ENCODE measurements around the gene TRIM44.

Gene TRIM44

DNA sequence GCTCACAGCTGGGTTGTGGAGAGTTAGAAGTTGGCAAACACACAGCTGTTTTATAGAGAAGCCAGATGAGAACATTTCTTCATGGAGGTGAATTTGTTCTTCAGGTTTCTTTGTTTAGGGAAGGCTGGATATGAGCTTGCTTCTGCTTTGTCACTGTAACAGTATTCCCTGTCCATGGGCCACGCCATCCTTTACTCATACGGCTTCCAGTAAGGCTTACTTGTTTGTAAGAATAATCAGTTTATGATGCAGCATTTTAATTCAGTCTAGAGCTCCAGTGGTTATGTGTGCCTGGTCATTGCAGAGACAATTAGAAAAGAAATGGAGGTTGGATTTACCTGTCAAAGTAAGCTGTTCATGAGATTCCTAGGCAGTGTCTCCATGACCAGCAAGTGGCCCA lies 131.8 kb downstream of the TRIM44 start:
- DNase-seq = no peak

DNA sequence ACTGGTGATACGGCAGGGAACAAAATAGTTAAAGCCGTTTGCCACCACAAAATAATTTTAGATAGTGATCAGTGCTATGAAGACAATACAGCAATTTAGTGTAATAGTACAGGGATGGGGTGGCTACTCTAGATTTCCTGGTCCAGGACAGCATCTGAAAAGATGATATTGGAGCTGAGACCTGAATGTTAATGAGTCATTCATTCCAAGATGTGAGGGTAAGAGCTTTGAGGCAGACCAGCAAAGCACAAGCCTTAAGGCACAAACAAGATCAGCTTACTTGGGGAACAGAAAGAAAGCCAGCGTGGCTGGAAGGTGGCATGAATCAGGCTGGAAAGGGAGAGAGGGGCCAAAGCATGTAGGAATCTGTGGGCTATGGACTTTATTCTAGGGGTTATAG lies 132.3 kb downstream of the TRIM44 start:
- no peak for DNase-seq

DNA sequence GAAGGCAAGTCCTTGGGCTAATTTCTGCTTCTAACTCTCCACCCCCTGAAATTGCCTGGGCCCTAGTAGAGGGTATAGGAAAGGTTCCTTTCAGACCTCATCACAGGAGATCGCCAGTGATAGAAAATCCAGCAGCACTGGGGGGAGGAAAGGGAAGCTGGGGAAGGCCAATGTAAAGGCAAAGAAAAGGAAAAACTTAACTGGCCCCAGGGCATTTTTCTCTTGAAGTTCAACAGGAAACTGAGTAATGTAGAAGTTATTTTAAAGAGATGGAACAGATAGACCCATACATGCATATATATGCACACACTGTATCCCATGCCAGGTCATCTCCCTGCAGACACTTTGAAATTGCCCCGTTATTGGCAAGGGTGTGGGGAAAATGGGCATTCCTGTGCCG lies 134.0 kb downstream of the TRIM44 start:
- DNase-seq = no peak

DNA sequence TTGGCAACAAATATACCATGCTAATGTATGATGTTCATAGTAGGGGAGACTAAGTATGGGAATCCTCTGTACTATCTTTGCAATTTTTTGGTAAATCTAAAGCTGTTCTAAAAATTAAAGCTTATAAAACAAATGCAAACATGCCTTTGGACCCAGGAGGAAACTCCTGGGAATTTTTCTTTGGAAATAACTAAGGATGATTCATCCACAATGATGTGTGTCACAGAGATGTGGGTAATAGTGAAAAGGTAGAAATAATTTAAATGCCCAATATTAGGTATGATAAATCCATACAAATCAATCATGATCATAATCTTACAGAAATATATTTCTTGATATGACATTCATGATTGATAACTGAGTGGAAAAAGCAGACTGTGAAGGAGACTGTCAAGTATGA lies 135.8 kb downstream of the TRIM44 start:
- no peak for DNase-seq

DNA sequence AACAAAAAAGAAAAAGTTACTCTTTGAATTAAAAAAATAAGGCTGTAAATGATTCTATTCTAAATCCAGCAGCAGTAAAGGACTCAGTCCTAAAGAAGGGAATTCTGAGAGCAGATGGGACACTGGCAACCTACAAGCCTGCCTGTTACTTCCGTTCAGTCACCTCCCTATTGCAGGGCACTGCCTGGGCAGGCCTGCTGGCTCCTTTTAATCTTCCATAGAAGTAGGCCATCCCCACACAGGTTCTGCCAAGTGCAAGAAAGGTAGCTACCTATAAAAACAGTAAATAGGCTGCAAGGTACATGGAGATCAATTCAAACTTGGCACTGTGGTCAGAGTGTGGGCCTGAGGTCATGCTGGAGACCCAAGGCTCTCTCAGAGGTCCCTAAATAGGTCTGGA lies 136.4 kb downstream of the TRIM44 start:
- no peak for DNase-seq

DNA sequence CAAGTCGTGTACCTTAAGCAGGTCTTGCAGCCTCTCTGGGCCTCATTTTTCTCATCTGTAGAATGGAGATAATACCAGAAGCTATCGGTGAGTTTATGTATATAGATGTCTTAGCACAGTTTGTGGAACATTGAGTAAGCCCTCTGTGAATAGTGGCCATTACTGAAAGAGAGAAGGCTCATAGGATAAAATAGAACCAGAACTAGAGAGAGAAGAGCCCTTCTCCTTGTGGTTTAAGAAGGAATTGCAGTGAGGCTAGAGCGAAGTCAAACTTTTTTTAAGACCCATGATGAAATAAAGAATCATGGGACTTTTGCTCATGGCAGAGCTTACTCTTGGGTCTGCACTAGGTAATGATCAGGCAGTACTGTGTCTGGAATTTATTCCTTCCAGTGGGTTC lies 137.1 kb downstream of the TRIM44 start:
- no peak for DNase-seq

DNA sequence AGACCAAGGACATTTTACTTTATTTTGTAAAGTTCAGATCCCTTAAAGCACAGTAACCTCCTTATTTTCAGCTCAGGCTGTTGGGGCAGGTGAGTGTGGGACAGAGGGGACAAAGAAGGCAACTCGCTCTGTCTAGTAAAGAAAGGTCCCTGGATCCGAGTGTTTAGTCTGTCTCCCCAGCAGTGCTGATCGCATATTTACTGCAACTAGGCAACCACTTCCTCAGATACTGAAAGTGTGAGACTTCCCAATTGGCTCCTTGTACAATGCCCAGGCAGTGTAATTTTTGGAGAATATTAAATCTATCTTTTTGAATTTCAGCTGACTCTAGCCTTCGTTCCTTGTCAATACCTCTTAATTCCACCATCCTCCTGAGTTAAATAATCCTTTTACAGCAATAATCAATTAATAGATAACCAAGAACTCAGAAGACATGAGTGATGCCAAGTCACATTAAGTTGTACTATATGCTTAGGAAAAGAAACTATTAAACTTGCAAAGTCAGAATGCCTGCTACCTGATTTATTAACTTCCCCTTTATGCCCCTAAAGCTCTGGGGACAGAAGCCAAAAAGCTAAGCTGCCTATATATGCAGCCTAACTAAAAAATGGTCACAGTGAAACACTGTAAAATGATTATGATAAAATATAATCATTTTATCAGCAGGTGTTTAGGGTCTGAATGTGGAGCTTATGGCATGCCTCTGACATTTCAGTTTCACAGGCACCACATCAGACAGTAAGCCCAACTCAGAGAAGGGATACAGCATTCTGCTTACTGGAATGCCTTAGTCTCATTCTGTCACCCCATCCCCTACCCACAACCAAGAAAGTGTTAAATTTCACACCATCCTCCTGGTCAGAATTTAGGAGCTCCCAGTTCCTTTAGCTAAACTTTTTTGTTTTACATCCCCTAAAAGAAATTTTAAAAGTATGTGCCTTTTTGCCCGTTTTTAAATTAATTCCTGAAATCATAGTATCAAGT lies 138.7 kb downstream of the TRIM44 start:
- no peak for DNase-seq

DNA sequence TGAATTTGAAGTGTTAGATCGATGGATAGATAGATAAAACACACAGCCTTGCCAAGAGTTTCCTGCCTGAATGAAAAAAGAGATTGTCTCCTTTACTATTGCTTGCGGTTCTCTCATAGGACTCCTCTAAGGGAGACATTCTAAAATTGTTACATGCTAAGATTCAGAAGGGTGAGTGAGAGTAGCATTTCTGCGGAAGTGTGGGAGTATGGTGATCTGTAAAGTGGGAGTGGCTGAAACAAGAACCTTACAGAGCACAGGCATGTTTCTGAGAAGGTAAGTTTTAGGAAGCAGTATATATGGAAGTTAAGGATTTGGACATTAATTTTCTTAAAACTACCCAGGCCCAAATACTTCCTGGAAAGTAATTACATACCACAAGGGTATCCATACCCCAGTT lies 139.6 kb downstream of the TRIM44 start:
- DNase-seq = no peak

DNA sequence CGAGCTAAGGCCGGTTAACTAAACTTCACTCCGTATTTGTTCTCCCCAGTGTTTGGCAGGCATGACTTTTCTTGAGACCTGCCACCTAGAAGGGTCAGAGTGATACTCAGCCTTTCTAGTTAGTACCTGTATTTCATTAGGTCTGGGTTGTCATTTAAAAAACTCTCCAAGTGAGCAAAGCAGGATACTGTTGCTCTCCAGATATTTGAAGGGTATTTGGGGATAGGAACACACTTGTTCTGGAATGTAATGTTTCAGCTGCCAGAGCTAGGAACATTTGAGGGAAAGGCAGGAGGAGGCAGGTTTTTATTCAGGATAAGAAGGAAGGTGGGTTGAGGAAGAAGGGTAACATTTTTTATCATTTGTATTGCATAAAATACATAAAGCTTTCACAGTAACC lies 140.1 kb downstream of the TRIM44 start:
- DNase-seq = no peak

DNA sequence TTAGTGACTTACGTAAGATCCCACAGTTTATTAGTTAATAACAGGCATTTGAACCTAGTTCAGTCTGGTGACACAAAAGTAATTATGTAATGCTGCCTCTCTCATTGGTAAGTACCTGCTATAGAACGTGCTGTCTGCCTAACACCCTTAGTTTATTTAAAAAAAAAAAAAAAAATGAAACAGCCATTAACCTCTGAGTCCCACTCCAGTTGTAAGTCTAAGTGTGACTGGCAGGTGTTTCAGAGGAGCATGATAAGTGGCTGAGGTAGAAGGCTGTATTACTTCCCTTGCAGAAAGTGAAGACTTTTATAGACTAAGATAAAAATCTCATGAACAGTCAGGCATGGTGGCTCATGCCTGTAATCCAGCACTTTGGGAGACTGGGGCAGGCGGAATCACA lies 140.5 kb downstream of the TRIM44 start:
- DNase-seq = no peak

DNA sequence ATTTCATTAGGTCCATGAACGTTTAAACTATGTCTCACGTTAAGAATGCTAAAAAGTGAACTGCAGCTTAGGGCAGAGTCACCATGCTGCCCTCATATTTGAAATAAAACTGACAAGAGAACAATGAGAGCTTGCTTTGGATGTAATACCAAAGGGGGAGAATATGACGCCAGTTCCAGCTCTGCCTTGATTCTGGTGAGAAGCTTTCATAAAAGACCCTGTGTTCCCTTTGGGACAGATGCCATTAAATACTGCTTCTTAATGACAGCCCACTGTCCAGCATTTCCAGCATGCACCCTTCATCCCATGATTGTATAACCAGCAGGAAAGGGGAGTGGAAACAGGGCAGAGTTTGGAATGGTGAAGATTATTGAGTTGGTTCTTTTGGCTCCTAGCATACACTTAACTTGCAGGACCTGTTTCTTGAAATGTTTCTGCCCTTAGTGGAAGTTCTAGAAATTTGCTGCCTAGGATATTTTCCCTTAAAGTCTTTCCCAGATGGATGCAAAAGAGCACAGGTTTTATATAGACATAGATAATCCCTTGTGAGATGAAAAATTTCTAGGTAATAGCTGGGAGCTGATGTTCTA lies 142.0 kb downstream of the TRIM44 start:
- DNase-seq = no peak

DNA sequence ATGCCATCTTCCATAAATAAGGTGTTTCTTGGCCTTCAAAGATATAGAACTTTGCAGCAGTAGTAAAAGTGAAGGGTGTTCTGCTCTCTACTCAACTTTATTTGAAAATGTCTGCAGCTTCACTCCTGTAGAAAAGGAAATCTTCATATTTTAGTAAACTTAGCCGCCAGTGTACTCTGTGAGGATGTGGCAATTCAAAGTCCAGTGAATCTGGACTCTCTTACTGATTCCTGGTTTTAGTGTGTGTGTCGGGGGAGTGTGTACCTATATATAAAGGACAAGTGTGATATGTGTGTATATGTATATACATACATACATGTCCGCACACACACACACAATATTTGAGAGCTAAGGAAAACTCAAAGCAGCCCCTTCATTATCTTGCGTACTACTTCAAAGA lies 147.0 kb downstream of the TRIM44 start:
- no peak for DNase-seq

DNA sequence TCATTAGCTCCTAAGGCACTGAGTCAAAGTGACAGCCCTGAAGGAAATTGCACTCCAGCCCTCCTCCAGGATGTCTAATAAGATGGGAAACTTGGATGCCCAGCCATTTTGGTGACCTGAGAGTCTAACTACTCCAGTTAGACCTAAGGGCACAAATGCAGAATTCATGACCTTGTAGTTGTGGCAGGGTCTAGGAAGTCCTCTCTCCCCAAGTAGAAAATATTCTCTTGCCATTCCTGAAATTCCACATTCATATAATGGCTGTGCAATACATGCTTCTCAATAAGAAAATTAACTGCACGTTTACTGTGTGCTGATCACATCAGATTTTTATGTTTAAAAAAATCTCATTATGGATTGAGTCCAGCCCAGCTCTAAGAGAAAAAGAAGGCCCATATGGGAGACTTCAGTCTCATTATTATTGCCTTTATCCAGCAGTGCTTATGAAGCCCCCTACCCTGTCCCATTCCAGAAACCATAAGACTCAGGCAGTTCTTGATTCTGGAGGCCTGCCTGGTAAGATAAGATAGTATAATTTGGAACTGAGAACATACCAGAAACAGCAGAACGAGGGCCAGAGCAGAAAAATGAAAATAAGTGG lies 147.6 kb downstream of the TRIM44 start:
- no peak for DNase-seq

DNA sequence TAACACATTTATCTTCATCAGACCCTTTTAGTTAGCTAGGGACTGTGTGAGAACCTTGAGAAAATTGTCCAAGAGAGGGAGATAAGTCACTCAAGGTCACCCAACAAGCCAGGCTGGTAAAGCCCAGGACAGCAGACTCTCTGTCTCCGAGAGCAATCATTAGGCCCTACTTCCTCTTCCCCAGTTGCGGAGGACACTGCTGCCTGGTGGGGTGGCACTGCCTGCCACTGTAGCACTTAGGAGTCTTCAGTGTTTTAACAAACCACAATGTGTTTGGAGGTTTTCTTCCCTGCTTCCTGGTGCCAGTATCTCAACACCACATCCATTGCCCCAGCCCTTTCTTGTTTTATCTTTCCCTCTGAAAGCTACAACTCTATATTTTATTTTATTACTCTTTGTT lies 149.2 kb downstream of the TRIM44 start:
- DNase-seq = no peak

DNA sequence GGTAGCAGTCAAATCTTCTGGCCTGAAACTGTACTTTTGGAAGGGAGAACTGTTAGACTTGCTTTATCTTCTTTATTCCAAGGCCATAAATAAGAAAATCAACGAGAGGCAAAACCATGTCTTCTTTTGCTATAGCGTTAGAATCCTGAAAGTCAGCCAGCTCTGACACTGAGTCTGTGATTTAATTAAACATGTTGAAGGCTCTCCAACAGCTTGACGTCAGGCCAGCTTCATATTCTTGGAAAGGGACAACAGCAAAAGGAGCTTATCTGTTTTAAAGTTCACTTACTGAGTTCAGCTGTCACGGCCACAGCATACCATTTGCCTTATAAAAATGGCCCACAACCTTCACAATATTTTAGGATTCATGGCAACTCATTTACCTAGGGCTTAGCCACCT lies 150.3 kb downstream of the TRIM44 start:
- no peak for DNase-seq

DNA sequence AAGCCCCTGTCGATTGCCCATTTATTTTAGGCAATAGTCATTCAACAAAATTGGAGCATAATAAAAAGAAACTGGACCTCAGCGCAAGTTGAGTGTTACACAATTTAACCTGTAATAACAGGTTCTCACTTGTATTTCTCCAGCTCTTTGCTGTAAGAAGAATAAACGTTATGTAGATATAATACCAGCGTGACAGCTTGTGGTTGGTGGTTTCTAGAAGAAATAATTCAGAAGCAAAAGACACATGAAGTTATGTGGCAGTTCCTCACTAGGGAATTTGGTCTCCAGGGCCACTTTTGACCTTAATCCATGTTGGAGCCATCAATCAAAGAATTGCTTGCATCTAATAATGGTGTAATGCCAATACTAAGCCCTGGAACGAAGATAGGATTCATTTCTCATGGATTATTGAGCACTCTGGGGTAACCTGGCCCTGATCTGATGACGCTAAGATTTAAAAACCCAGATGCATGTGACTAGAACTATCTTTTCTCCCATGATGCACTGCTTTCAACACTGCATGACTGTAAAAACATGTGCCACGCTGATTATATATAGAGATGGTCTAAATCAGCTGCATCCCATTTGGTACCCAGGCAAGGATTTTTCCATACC lies 151.6 kb downstream of the TRIM44 start:
- DNase-seq = no peak

DNA sequence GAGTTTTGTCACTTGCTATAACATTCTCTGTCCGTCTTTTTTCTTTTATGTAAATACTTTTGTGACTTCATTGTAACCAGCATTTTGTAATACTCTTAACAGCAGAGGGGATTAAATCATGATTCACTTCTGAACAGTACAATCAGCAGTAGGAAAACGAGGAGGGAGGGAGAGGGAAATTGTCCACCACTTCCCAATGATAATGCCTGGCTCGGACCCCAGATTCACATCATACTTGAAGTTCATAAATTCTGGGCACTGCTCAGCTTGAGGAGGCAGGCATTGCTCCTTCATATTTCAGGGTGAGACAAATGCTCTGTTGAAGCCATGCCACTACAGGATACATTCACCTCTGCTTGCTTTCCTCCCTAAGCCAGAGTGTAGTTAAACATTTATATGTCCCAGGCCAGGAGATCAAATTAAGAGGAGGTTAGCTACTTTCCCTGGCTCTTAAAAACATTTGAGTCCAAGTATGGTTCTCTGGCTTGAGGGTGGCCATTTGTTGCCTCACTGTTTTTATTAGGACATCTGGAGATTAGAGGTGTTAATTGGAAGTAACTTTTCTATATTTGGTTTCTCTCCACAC lies 152.2 kb downstream of the TRIM44 start:
- no peak for DNase-seq

DNA sequence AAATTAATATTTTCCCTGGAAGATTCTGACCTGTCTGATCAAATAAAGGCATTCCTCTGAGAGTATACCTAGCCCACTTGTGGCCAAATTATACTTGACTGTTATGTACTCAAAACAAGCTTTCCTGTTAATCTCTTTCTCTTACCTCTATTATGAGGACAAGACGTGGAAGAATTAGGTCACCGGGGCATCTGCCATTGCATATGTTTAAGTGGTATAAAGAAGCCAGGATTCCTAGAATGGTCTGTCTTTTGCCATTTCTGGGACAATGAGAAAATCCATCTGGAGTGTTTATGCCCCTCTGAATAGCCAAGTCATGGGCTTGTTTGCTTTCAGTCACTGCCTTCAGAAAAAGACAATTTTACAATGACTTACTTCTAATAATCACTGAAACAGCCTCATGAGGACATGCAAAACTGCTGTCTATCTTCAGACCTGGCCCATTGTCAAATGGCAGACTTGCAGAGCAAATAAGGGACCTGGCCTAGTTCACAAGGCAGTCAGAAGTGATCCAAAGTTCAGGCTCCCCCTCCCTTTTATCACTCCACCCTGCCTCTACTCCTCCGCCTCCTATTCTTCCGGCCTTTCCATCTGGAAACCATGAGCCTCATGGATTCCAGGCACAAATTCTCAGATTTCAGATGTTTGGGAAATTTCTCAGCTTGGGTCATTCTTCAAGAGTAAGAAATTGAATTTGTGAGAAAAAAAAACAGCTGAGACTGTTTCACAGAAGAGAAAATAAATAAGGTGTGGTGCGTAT lies 153.2 kb downstream of the TRIM44 start:
- DNase-seq = no peak

DNA sequence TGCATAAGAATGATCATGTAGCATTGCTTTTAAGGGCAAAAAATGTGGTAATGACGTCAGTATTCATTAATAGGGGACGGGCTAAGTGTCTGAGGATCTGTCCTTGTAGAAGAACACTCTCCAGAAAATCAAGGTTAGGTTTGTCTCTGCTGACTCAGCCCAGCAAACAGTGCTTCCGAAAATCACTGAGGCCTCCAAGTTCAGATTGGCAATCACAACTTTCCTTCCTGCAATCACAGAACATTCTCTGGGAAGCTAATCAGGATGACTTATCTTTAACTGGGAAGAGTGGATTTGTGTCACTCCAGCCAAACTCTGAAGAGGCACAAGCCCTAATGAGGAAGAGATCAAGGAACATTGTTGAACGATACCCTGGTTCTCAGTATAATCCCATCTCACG lies 158.0 kb downstream of the TRIM44 start:
- no peak for DNase-seq

DNA sequence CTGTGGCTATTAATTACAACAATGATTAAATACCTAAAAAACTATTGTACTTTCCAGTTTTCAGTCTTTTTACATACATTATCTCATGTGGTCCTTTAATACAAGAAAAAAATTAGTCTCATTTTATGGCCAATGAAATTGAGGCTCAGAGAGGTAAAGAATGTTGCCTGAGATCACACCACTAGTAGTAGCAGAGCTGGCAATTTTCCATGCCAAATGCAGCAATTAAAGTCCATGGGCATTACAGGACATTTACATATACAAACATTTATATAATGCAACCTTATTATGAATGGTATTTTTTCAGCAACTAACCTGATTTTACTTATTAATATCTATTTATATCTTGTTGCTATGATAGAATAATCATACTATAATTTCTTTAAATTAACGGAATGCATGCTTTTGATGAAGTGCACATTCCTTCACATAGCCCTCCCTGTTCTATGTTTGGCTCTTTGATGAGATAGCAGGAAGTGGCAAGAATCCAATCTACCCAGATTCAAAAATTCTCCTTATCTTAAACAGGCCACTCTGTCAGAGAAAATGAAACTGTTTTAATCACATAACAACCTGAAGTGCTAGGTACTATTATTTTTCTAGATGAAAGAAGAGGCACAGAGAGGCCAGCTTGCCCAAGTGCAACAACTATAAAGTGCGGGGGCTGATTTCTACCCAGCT lies 160.4 kb downstream of the TRIM44 start:
- no peak for DNase-seq

DNA sequence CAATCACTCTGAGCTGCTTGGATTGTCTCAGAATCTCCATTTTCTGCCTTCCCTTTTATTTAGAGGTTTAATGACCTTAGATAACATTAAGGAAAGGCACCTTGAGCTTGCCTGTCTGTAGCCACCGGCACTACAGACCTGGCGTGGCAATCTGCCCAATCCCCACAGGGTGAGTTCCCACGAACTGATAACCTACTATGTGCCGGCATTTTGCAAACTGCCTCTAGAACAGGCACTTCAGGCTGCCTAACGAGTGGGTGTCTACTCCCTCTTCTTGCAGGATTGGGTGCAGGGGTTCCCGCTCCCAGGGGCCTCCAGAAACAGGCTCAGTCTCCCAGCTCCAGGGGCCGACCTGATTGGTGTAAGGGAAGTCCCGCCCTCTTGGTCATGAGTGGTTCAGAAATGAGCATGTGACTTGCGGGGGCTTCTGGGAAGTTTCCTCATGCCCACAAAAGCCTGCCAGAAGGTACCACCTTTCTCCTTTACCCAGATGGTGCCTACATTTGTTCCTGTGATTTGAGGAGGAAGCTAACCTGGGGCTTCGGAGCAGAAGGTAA lies 161.2 kb downstream of the TRIM44 start:
- DNase-seq = no peak

DNA sequence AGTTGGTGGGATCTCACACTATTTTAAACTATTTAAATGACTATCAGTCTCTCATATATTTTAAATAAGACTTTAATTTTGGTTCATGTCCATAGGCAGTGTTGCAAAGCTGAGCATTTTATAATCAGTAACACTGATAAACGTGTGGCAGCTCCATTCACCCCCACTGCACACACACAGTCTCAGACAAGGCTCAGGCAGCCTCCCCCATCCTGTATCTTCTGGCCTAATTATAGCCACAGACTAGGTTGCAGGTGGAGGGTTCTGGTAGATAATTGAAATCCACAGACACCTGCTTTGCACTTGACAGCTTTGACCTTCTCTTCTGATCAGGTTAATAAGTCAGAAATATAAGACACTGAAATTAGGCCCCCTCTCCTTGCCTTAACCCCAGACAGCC lies 162.8 kb downstream of the TRIM44 start:
- no peak for DNase-seq
